Erythroblast (primary cell): ENCODE results near the gene SNTA1.
A peak's percentile ranks its signal among the peaks of the same experiment; 100 is the strongest.
"Not testable (repeated sequence)": the region's sequence is repeated elsewhere in the genome, so short reads cannot be mapped to it uniquely, and the experiment has no call there.

Source experiments
- DNase-seq, 2 experiments: peaks; one replicate each; lab custom pipeline; 2025; lab: John Stamatoyannopoulos, UW
- GATA1 ChIP-seq: IDR thresholded peaks from 2 replicates; pipeline ENCODE4 v1.6.1; 2011; ENCODE audit warnings: low read depth, mild to moderate bottlenecking, control low read depth, low read length, moderate library complexity
- POLR2A ChIP-seq: IDR thresholded peaks from 2 replicates; pipeline ENCODE4 v1.6.1; 2011; ENCODE audit warnings: mild to moderate bottlenecking, low read length

Gene SNTA1

GRCh38 chr20:33474963-33475362 is 31.4 kb upstream of the SNTA1 start:
- DNase-seq = no peak
- TF ChIP-seq GATA1 = no peak
- TF ChIP-seq POLR2A = no peak

- no peak for DNase-seq
- TF ChIP-seq POLR2A = no peak
- no peak for TF ChIP-seq GATA1
Measured at GRCh38 chr20:33474097-33474873, 30.7 kb upstream of the SNTA1 start.

GRCh38 chr20:33472868-33473435 is 29.4 kb upstream of the SNTA1 start:
- TF ChIP-seq GATA1 (no peak), POLR2A (no peak)
- DNase-seq = no peak

GRCh38 chr20:33470866-33471265 is 27.3 kb upstream of the SNTA1 start:
- DNase-seq = no peak
- no peak for TF ChIP-seq POLR2A
- no peak for TF ChIP-seq GATA1

- DNase-seq = no peak
- TF ChIP-seq GATA1 (no peak), POLR2A (no peak)
Measured at GRCh38 chr20:33470457-33470856, 26.9 kb upstream of the SNTA1 start.

- TF ChIP-seq GATA1 (no peak), POLR2A (no peak)
- no peak for DNase-seq
Measured at GRCh38 chr20:33466303-33466646, 22.7 kb upstream of the SNTA1 start.

- no peak for DNase-seq
- TF ChIP-seq GATA1 = no peak
- TF ChIP-seq POLR2A = no peak
Measured at GRCh38 chr20:33465481-33466302, 22.1 kb upstream of the SNTA1 start.

- DNase-seq = not testable (repeated sequence)
Measured at GRCh38 chr20:33464759-33465158, 21.2 kb upstream of the SNTA1 start.

GRCh38 chr20:33463332-33464101 is 20.0 kb upstream of the SNTA1 start:
- TF ChIP-seq POLR2A = no peak
- TF ChIP-seq GATA1 = no peak

GRCh38 chr20:33460711-33461110 is 17.1 kb upstream of the SNTA1 start:
- no peak for DNase-seq
- no peak for TF ChIP-seq GATA1
- no peak for TF ChIP-seq POLR2A

More at GRCh38 chr20:33463332-33464101, 20.0 kb upstream of the SNTA1 start:
- no peak for DNase-seq

- DNase-seq = no peak
- no peak for TF ChIP-seq POLR2A
- no peak for TF ChIP-seq GATA1
Measured at GRCh38 chr20:33459599-33459998, 16.0 kb upstream of the SNTA1 start.

- peak; percentile 76 to 90 for DNase-seq
Measured at GRCh38 chr20:33456916-33457642, 13.5 kb upstream of the SNTA1 start.

- TF ChIP-seq GATA1 (no peak), POLR2A (no peak)
- DNase-seq = no peak
Measured at GRCh38 chr20:33450867-33451266, 7.3 kb upstream of the SNTA1 start.
